H1 (cell line): ENCODE measurements around the gene TSPAN3. TPM values are rescaled to one million over a fixed set of nuclear protein-coding genes. Genes with fewer than 3 reads are reported as not detected.

Source experiments
- polyA plus RNA-seq, 7 experiments: library from polyadenylated mRNA; depleted of rRNA in 3 of 7; stranded (reverse) in 5 of 7; unstranded in 2 of 7; fragments of >200 nt in 5 of 7; fragments of 200-250 nt in 2 of 7; gene quantifications; 1 replicate in 5 of 7; 2 replicates in 1 of 7; 4 replicates in 1 of 7; pipeline versions ENCODE4 v1.2.1 to v1.2.3, GENCODE V29; 2011 to 2013; ENCODE audit warnings: missing spikeins in 2 of 7, mixed read lengths in 2 of 7
- total RNA-seq: library from RNA; stranded (reverse); fragmentation: NEBNext Ultra II Directional; extraction: Animal tissue kit (Norgen Biotek cat#: 25700); gene quantifications from 2 replicates; pipeline ENCODE4 v1.2.1, GENCODE V29; 2021

TSPAN3 gene
- total and polyA plus RNA-seq, 2 of the 8 experiments (the other 6 are each of a cell fraction or from before 2014, with no cell fraction given), result 107 to 238 TPM

Other genes with a start within 250 kb of the TSPAN3 start
- gene SCAPER, start 165.8 kb downstream of the TSPAN3 start, total RNA-seq, result 6.8 and 6.9 TPM in 2 replicates
- 1.4 and 1.6 TPM in 2 replicates for gene SCAPER, start 165.8 kb downstream of the TSPAN3 start, polyA plus RNA-seq (2011; rRNA removed)
- gene RCN2, start 139.4 kb downstream of the TSPAN3 start, total RNA-seq, result 125 and 137 TPM in 2 replicates
- gene RCN2, start 139.4 kb downstream of the TSPAN3 start, polyA plus RNA-seq (2011; rRNA removed), result 33.3 and 65.6 TPM in 2 replicates
- 0.63 and 1.8 TPM in 2 replicates for gene PSTPIP1, start 76.0 kb downstream of the TSPAN3 start, total RNA-seq
- gene PSTPIP1, start 76.0 kb downstream of the TSPAN3 start, polyA plus RNA-seq (2011; rRNA removed), result 1.6 and 3.0 TPM in 2 replicates